Ishikawa (cell line): ENCODE results near the gene RHBDD3.

Experiments
- RAD21 ChIP-seq: IDR thresholded peaks from 2 replicates; pipeline ENCODE4 v1.6.1; 2012; ENCODE audit warnings: low read depth
- REST ChIP-seq: IDR thresholded peaks from 2 replicates; pipeline ENCODE4 v1.6.1; 2012; ENCODE audit warnings: low read depth, mild to moderate bottlenecking
- ZBTB7A ChIP-seq: IDR thresholded peaks from 2 replicates; pipeline ENCODE4 v1.6.1; 2012; ENCODE audit warnings: low read depth

GRCh38 chr22:29315286-29316140 is 47.7 kb upstream of the RHBDD3 start, which contains the start of gene RASL10A:
- TF ChIP-seq RAD21 (no peak), ZBTB7A (peak; percentile 45; the same call in 1 of the 2 replicates), REST (no peak)
